ENCODE data around the gene ELP4.
"Not testable (repeated sequence)": the region's sequence is repeated elsewhere in the genome, so short reads cannot be mapped to it uniquely, and the experiment has no call there.

Gene ELP4

DNA sequence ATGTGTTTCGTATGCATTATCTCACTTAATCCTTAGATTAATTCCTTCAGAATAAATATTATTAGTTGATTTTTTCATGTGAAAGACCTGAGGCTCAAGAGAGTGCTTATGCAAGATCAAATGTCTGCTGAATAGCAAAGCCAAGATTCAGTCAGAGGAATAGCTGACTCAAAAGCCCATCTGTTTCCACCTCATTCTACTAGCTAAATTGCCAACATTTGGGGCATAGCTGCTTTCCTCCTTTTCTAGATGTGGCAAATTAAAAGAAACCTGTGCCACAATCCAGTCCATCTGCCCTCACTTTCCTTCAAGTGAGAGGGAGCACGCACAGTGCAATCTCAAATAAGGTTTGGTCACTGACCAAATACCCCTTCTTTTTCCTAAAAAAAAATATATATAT lies 180.5 kb downstream of the ELP4 start:
- no peak for TF ChIP-seq CTCF (IDR thresholded peaks at IDR 0.05; ENCODE audit: low read depth, low read length, missing control alignments)
- no peak overlapping the region for H3K4me3 ChIP-seq (ENCODE audit: low read depth, low read length)
- no peak for DNase-seq (ENCODE audit: low read depth)

DNA sequence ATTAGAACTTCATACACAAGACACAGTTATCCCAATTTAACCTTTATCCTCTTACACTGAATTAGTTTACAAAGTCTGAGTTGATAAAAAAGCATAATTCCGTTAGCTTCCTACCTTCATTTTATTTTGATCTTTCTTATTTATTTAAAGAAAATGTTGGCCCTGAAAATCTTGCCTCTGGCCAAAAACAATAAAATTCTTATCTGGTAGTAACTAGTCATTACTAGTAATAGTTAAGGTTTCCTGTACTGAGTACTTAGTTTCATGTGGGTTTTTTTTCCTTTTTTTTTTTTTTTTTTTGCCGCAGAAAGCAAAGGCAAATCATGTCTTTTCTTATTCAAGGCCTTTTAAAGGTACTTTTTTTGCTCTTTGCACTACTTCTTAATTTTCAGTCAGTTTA lies 180.9 kb downstream of the ELP4 start:
- no peak for DNase-seq (ENCODE audit: low read depth)
- no peak for TF ChIP-seq CTCF (IDR thresholded peaks at IDR 0.05; ENCODE audit: low read depth, low read length, missing control alignments)
- no peak overlapping the region for H3K4me3 ChIP-seq (ENCODE audit: low read depth, low read length)

DNA sequence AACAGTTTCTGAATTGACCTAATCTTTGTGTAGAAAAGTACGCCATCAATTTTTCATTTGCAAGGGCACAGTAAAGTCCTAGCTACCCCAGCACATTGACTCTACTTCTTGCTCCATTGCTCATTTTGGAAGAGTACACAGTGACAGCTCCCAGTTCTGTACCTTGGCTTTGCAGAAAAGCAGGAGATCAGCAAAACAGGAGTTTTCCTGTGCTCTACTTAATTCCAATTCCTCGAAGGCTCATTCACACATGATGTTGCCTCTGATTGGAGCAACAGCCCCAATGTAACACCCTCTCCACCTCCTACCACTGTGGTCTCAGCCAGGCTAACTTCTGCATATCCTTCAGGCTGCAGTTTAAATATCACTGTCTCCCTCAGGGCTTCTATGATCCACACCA lies 182.9 kb downstream of the ELP4 start:
- TF ChIP-seq CTCF (IDR thresholded peaks at IDR 0.05; ENCODE audit: low read depth, low read length, missing control alignments), result no peak
- no peak for DNase-seq (ENCODE audit: low read depth)

DNA sequence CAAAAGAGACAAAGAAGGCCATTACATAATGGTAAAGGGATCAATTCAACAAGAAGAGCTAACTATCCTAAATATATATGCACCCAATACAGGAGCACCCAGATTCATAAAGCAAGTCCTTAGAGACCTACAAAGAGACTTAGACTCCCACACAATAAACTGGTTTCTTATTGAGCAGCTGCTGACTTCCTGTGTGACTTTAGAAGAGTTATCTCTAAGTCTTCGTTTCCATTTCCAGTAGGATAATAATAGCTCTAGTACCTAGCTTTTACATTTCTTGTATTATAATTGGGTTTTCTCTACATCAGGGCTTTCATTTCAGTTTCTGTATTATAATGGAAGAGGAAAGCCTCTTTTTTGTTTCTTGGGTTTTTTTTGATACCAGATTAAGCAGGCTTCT lies 187.5 kb downstream of the ELP4 start:
- H3K4me3 ChIP-seq (ENCODE audit: low read depth, low read length), result not testable (repeated sequence)
- DNase-seq (ENCODE audit: low read depth), result peak; percentile 29

More for the DNA sequence above, 182.9 kb downstream of the ELP4 start:
- no peak overlapping the region for H3K4me3 ChIP-seq (ENCODE audit: low read depth, low read length)

- H3K4me3 ChIP-seq (ENCODE audit: low read depth, low read length), result no peak overlapping the region
- no peak for DNase-seq (ENCODE audit: low read depth)
- no peak for TF ChIP-seq CTCF (IDR thresholded peaks at IDR 0.05; ENCODE audit: low read depth, low read length, missing control alignments)
These were observed 189.5 kb downstream of the ELP4 start for GRCh38 chr11:31699066-31699465.

DNA sequence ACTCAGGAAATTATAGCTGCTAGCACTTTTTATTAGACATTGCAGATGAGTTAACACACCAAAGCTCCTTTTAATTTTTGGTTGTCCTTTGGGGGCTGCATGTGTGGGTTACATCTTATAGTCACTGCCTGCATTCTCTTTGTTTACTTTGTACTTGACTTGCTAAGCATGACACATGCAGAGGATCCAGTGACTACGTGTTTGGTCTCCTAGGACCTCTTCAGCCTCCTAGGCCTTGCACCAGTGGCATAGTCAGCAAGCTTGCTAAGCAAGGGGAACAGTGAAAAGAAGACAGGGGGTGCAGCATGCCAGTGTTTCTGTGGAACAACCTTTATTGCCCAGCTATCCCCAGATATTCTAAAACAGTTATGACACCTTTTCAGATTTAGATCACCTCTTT lies 193.4 kb downstream of the ELP4 start:
- H3K4me3 ChIP-seq (ENCODE audit: low read depth, low read length), result no peak overlapping the region
- TF ChIP-seq CTCF (IDR thresholded peaks at IDR 0.05; ENCODE audit: low read depth, low read length, missing control alignments), result no peak
- no peak for DNase-seq (ENCODE audit: low read depth)

- TF ChIP-seq CTCF (IDR thresholded peaks at IDR 0.05; ENCODE audit: low read depth, low read length, missing control alignments), result no peak
- DNase-seq (ENCODE audit: low read depth), result no peak
- H3K4me3 ChIP-seq (ENCODE audit: low read depth, low read length), result no peak overlapping the region
These were observed 196.8 kb downstream of the ELP4 start for GRCh38 chr11:31706357-31706756.

- DNase-seq (ENCODE audit: low read depth), result no peak
- TF ChIP-seq CTCF (IDR thresholded peaks at IDR 0.05; ENCODE audit: low read depth, low read length, missing control alignments), result no peak
- H3K4me3 ChIP-seq (ENCODE audit: low read depth, low read length), result no peak overlapping the region
These were observed 201.6 kb downstream of the ELP4 start for GRCh38 chr11:31711137-31711536.

Measured in GM12864 (cell line).